ENCODE results near the gene KDM4B.

KDM4B gene

GRCh38 chr19:5050067-5050656 lies 81.2 kb downstream of the KDM4B start:
- no peak for DNase-seq (ENCODE audit: low spot score)

- DNase-seq (ENCODE audit: low spot score): no peak
These were observed 82.0 kb downstream of the KDM4B start for GRCh38 chr19:5050905-5051304.

- DNase-seq (ENCODE audit: low spot score): no peak
These were observed 82.7 kb downstream of the KDM4B start for GRCh38 chr19:5051619-5052018.

GRCh38 chr19:5052515-5052914 lies 83.6 kb downstream of the KDM4B start:
- no peak for DNase-seq (ENCODE audit: low spot score)

- DNase-seq (ENCODE audit: low spot score): no peak
These were observed 84.1 kb downstream of the KDM4B start for GRCh38 chr19:5052945-5053485.

GRCh38 chr19:5053661-5054060 lies 84.7 kb downstream of the KDM4B start:
- no peak for DNase-seq (ENCODE audit: low spot score)

GRCh38 chr19:5054551-5055456 lies 85.9 kb downstream of the KDM4B start:
- DNase-seq (ENCODE audit: low spot score): no peak

GRCh38 chr19:5055457-5055776 lies 86.5 kb downstream of the KDM4B start:
- no peak for DNase-seq (ENCODE audit: low spot score)

- peak; percentile 57 for DNase-seq (ENCODE audit: low spot score)
These were observed 88.9 kb downstream of the KDM4B start for GRCh38 chr19:5057860-5058259.

- peak; percentile 67 for DNase-seq (ENCODE audit: low spot score)
These were observed 89.8 kb downstream of the KDM4B start for GRCh38 chr19:5058521-5059212.

- peak; percentile 40 for DNase-seq (ENCODE audit: low spot score)
These were observed 90.3 kb downstream of the KDM4B start for GRCh38 chr19:5059213-5059574.

GRCh38 chr19:5059793-5060192 lies 90.9 kb downstream of the KDM4B start:
- DNase-seq (ENCODE audit: low spot score): no peak

GRCh38 chr19:5062195-5062594 lies 93.3 kb downstream of the KDM4B start:
- no peak for DNase-seq (ENCODE audit: low spot score)

GRCh38 chr19:5062799-5063198 lies 93.9 kb downstream of the KDM4B start:
- no peak for DNase-seq (ENCODE audit: low spot score)

- DNase-seq (ENCODE audit: low spot score): no peak
These were observed 95.1 kb downstream of the KDM4B start for GRCh38 chr19:5063873-5064645.

- DNase-seq (ENCODE audit: low spot score): no peak
These were observed 96.0 kb downstream of the KDM4B start for GRCh38 chr19:5064896-5065295.

GRCh38 chr19:5065663-5066093 lies 96.8 kb downstream of the KDM4B start:
- DNase-seq (ENCODE audit: low spot score): no peak

- DNase-seq (ENCODE audit: low spot score): no peak
These were observed 97.9 kb downstream of the KDM4B start for GRCh38 chr19:5066768-5067167.

- DNase-seq (ENCODE audit: low spot score): no peak
These were observed 98.8 kb downstream of the KDM4B start for GRCh38 chr19:5067678-5068077.

- no peak for DNase-seq (ENCODE audit: low spot score)
These were observed 99.5 kb downstream of the KDM4B start for GRCh38 chr19:5068233-5069072.

GRCh38 chr19:5070331-5070730 lies 101.4 kb downstream of the KDM4B start:
- DNase-seq (ENCODE audit: low spot score): no peak
